K562 (cell line): ENCODE results near the gene CADPS2. TPM values are rescaled to one million over a fixed set of nuclear protein-coding genes. Genes with fewer than 3 reads are reported as not detected.
A peak's percentile ranks its signal among the peaks of the same experiment; 100 is the strongest.

Experiments
- ATAC-seq: fragments of 200-7000 bp; cut with Tn5 transposase; 3 replicates; pipeline ENCODE4 v1.9.1; 2020; ENCODE audit warnings: moderate library complexity
- BruUV-seq: library from RNA; stranded (reverse); fragments of 400-500 nt; replicated peaks from 2 replicates; lab custom pipeline; 2021; lab: Mats Ljungman, UMichigan
- CTCF ChIA-PET: fragments of 300-600 bp; formaldehyde crosslinking; extraction: SDS; loops from one replicate; lab custom pipeline; 2021; ENCODE audit warnings: low intra/inter-chr PET ratio; lab: Yijun Ruan, JAX
- POLR2A ChIA-PET: fragments of 300-600, 350-650 bp; sonication (Branson Sonifier 250); formaldehyde crosslinking; extraction: SDS; loops from one replicate; lab custom pipeline; 2021; ENCODE audit warnings: antibody characterized with exemption, inconsistent platforms; lab: Yijun Ruan, JAX
- DNase-seq, 4 experiments: peaks; one replicate each; pipeline versions ENCODE4 v3.0.0 to v3.0.0-alpha.2; 2011 to 2018; ENCODE audit warnings: low spot score in 3 of 4, mixed read lengths in 3 of 4; ENCODE audit errors: extremely low read depth in 1 of 4
- FAIRE-seq: peaks from 2 replicates; lab custom pipeline; 2011; peaks lifted over from hg19 to GRCh38; lab: Jason Lieb, UNC
- H2AFZ ChIP-seq: 2 replicates; pipeline ENCODE4 v1.6.0; 2011; ENCODE audit warnings: low read depth, low read length, control low read depth, inconsistent platforms
- H3K27ac ChIP-seq: fragments of 200-600 bp; 3 replicates; pipeline ENCODE4 v1.8.0; 2011; ENCODE audit warnings: low read depth, mild to moderate bottlenecking, control low read depth, inconsistent platforms, low read length, moderate library complexity, mixed read lengths; ENCODE audit errors: extremely low read depth
- H3K27me3 ChIP-seq, 2 experiments: fragments of 300-600 bp in 1 of 2; 2 replicates in 1 of 2; 3 replicates in 1 of 2; pipeline versions ENCODE4 v1.6.0 to v1.8.0; 2011; ENCODE audit warnings: inconsistent platforms in 2 of 2, low read length in 2 of 2, mild to moderate bottlenecking in 1 of 2, mixed read lengths in 1 of 2, moderate library complexity in 1 of 2; ENCODE audit not compliant: control insufficient read depth in 2 of 2, insufficient read depth in 2 of 2
- H3K36me3 ChIP-seq: fragments of 300-600 bp; 3 replicates; pipeline ENCODE4 v1.8.0; 2011; ENCODE audit warnings: mild to moderate bottlenecking, low read length, inconsistent platforms; ENCODE audit not compliant: control insufficient read depth, insufficient read depth
- H3K4me1 ChIP-seq, 2 experiments: fragments of 200-600 bp in 1 of 2; replicated peaks in 1 of 2; 2 replicates in 1 of 2; 3 replicates in 1 of 2; pipeline versions ENCODE4 v1.5.1 to v1.8.0; 2011; ENCODE audit warnings: inconsistent platforms in 2 of 2, low read length in 2 of 2, mild to moderate bottlenecking in 1 of 2, mixed read lengths in 1 of 2, moderate library complexity in 1 of 2; ENCODE audit not compliant: control insufficient read depth in 2 of 2, insufficient read depth in 2 of 2
- H3K4me2 ChIP-seq: 2 replicates; pipeline ENCODE4 v1.6.1; 2011; ENCODE audit warnings: low read length, control low read depth, inconsistent platforms, mixed read lengths; ENCODE audit not compliant: insufficient read depth
- H3K4me3 ChIP-seq: fragments of 200-600 bp; sonication (generic), shearing (Covaris generic); 2 replicates; pipeline ENCODE4 v1.5.1; 2016; ENCODE audit warnings: control low read depth, inconsistent platforms
- H3K79me2 ChIP-seq: fragments of 200-600 bp; 3 replicates; pipeline ENCODE4 v1.8.0; 2011; ENCODE audit warnings: low read length, inconsistent platforms; ENCODE audit not compliant: control insufficient read depth, insufficient read depth
- H3K9ac ChIP-seq, 2 experiments: 2 replicates each; pipeline versions ENCODE4 v1.6.0 to v1.6.1; 2011; ENCODE audit warnings: low read depth in 2 of 2, low read length in 2 of 2, control low read depth in 1 of 2, inconsistent platforms in 1 of 2, mild to moderate bottlenecking in 1 of 2, mixed read lengths in 1 of 2; ENCODE audit not compliant: insufficient read depth in 1 of 2
- H3K9me1 ChIP-seq: one replicate; pipeline ENCODE4 v1.6.0; 2011; ENCODE audit warnings: inconsistent platforms, mild to moderate bottlenecking, low read length, moderate library complexity; ENCODE audit not compliant: control insufficient read depth, insufficient read depth
- H3K9me3 ChIP-seq: replicated peaks from 2 replicates; pipeline ENCODE4 v1.5.1; 2011; ENCODE audit warnings: low read depth, low read length, inconsistent platforms; ENCODE audit not compliant: control insufficient read depth, insufficient read depth
- H4K20me1 ChIP-seq: replicated peaks from 2 replicates; pipeline ENCODE4 v1.6.1; 2011; ENCODE audit warnings: low read length, inconsistent platforms, mixed read lengths; ENCODE audit not compliant: control insufficient read depth, insufficient read depth
- NFRKB ChIP-seq: fragments of 450-650 bp; IDR thresholded peaks from 2 replicates; pipeline ENCODE4 v1.6.1; 2016; ENCODE audit warnings: low read depth
- YBX1 ChIP-seq: fragments of 450-650 bp; IDR thresholded peaks from 2 replicates; pipeline ENCODE4 v1.7.1; 2016; ENCODE audit warnings: mild to moderate bottlenecking
- WGBS: fragments of 100-300 bp; shearing (Covaris generic); methylation state at CpG from one replicate; pipeline ENCODE4 v1.1.6; 2016; ENCODE audit warnings: low coverage, mixed read lengths; ENCODE audit not compliant: insufficient coverage; ENCODE audit errors: missing lambda C conversion rate; 5-methylcytosine and 5-hydroxymethylcytosine counted together
- in situ Hi-C: fragments of 300-500 bp; cut with MboI; formaldehyde crosslinking; loops from 4 replicates; pipeline ENCODE4 v1.15.0; 2018; ENCODE audit warnings: inconsistent platforms, mixed read lengths
- intact Hi-C: fragments of 100-400 bp; cut with micrococcal nuclease; formaldehyde crosslinking; loops from 2 replicates; pipeline ENCODE4 v1.14.2; 2022
- polyA plus RNA-seq, 8 experiments: library from polyadenylated mRNA; depleted of rRNA in 4 of 8; stranded (reverse) in 5 of 8; unstranded in 3 of 8; fragments of >200 nt; fragmentation: Nextera tagmentation in 2 of 8; fragmentation: Illumina TruSeq in 1 of 8; extraction: Ambion mirVana in 2 of 8; extraction: Trizol in 1 of 8; gene quantifications; 2 replicates each; pipeline versions ENCODE4 v1.2.1 to v1.2.3, GENCODE V29; 2011 to 2014; ENCODE audit warnings: inconsistent platforms in 1 of 8, missing spikeins in 1 of 8
- total RNA-seq, 7 experiments: library from RNA; depleted of rRNA in 6 of 7; stranded (reverse); fragments of >200 nt in 6 of 7; fragmentation: Illumina TruSeq in 2 of 7; extraction: Trizol in 2 of 7; gene quantifications; 2 replicates each; pipeline versions ENCODE4 v1.2.1 to v1.2.3, GENCODE V29; 2011 to 2021; ENCODE audit warnings: low replicate concordance in 1 of 7

Gene CADPS2
- total and polyA plus RNA-seq, 9 of the 15 experiments (the other 6 are each of a cell fraction or from before 2014, with no cell fraction given), result 0.03 to 0.14 (median 0.04) TPM; not detected in 1

- no peaks in the 10 kb centered on the region for H3K79me2 ChIP-seq
- H3K27me3 ChIP-seq, result peaks cover 30 to 41% of the 10 kb centered on the region in 2 experiments; a peak in 4 of 5 replicates
- H3K4me3 ChIP-seq, result no peak overlapping the region
- peak; percentile 16; the same call in 1 of the 3 replicates for ATAC-seq
- no peak overlapping the region for H3K27ac ChIP-seq
- H3K4me2 ChIP-seq, result no peak overlapping the region
- ChIA-PET CTCF (no interaction called here), POLR2A (no interaction called here)
- no peak overlapping the region for H2AFZ ChIP-seq
- no peak for FAIRE-seq
- H3K9ac ChIP-seq, result no peak overlapping the region
- H3K9me3 ChIP-seq, result no peaks in the 10 kb centered on the region
- no peaks in the 10 kb centered on the region for H3K36me3 ChIP-seq
- BruUV-seq, result no TSS peak
- TF ChIP-seq YBX1, result no peak
- in situ Hi-C loops, result no loop called here
- no peaks in the 10 kb centered on the region for H4K20me1 ChIP-seq
- 3% methylated on average over 32 of the region's 32 CpGs for WGBS
- DNase-seq, result no peak
- H3K4me1 ChIP-seq, result peaks cover 0 to 16% of the 10 kb centered on the region in 2 experiments; a peak in 1 of 5 replicates
- no peaks in the 10 kb centered on the region for H3K9me1 ChIP-seq
- intact Hi-C loops, result loop anchor here (10.0 kb wide), 1 partner anchor 1595 kb away; no protein-coding TSS in a partner anchor
Measured at GRCh38 chr7:122299624-122300210, 586.5 kb downstream of the CADPS2 start.

GRCh38 chr7:122298618-122299017, 587.6 kb downstream of the CADPS2 start:
- no peak overlapping the region for H3K9ac ChIP-seq
- H3K36me3 ChIP-seq, result no peaks in the 10 kb centered on the region
- no peaks in the 10 kb centered on the region for H3K79me2 ChIP-seq
- H3K4me3 ChIP-seq, result no peak overlapping the region
- intact Hi-C loops, result loop anchor here (10.0 kb wide), 1 partner anchor 1594 kb away; no protein-coding TSS in a partner anchor
- no peak for FAIRE-seq
- no TSS peak for BruUV-seq
- H3K4me2 ChIP-seq, result no peak overlapping the region
- in situ Hi-C loops, result no loop called here
- peaks cover 0 to 9% of the 10 kb centered on the region in 2 experiments; a peak in 1 of 5 replicates for H3K4me1 ChIP-seq
- CTCF ChIA-PET, result no interaction called here
- H3K9me3 ChIP-seq, result no peaks in the 10 kb centered on the region
- no peaks in the 10 kb centered on the region for H4K20me1 ChIP-seq
- ATAC-seq, result no peak
- POLR2A ChIA-PET, result no interaction called here
- no peaks in the 10 kb centered on the region for H3K9me1 ChIP-seq
- WGBS, result 0% methylated on average over 2 of the region's 2 CpGs
- no peak overlapping the region for H3K27ac ChIP-seq
- no peak for TF ChIP-seq NFRKB
- H2AFZ ChIP-seq, result no peak overlapping the region
- peaks cover 22 to 31% of the 10 kb centered on the region in 2 experiments; a peak in 4 of 5 replicates for H3K27me3 ChIP-seq
- DNase-seq, result no peak
